Tibial artery (tissue), 4 donors: ENCODE data around the gene ACY1.
A peak's percentile ranks its signal among the peaks of the same experiment; 100 is the strongest.

Experiments used
- DNase-seq, 2 donors: peaks; one replicate each; pipeline ENCODE4 v3.0.0-alpha.2; 2019
- H3K27ac ChIP-seq, 2 donors: fragments of 200-600 bp; sonication (generic) in 1 of 2; 1 replicate in 1 of 2; 2 replicates in 1 of 2; pipeline ENCODE4 v1.5.1; 2018 to 2019; ENCODE audit warnings: mild to moderate bottlenecking in 1 of 2
- H3K27me3 ChIP-seq, 2 donors: fragments of 200-600 bp; sonication (generic) in 1 of 2; one replicate each; pipeline versions ENCODE4 v1.5.1 to v1.6.0; 2016 to 2019
- H3K36me3 ChIP-seq, 3 donors: fragments of 200-600 bp; sonication (generic) in 2 of 3; one replicate each; pipeline ENCODE4 v1.5.1; 2016 to 2019; ENCODE audit warnings: mild to moderate bottlenecking in 2 of 3
- H3K4me1 ChIP-seq, 4 donors: fragments of 200-600 bp; sonication (generic) in 2 of 4; 1 replicate in 3 of 4; 2 replicates in 1 of 4; pipeline ENCODE4 v1.5.1; 2016 to 2019
- H3K4me3 ChIP-seq, 2 donors: fragments of 200-600 bp; sonication (generic) in 1 of 2; 1 replicate in 1 of 2; 2 replicates in 1 of 2; pipeline ENCODE4 v1.5.1; 2018 to 2019; ENCODE audit warnings: mild to moderate bottlenecking in 2 of 2
- H3K9me3 ChIP-seq, 3 donors: fragments of 200-600 bp; sonication (generic) in 1 of 3; one replicate each; pipeline ENCODE4 v1.5.1; 2016 to 2019
- intact Hi-C: fragments of 100-400 bp; cut with DNase I; formaldehyde crosslinking; loops from one replicate; pipeline ENCODE4 v1.15.0; 2023; ENCODE audit warnings: low total_unique reads
- TF ChIP-seq, protein P1 (sequence below), 2 experiments: fragments of 200-600 bp in 1 of 2; fragments of 450-650 bp in 1 of 2; IDR thresholded peaks; one replicate each; pipeline ENCODE4 v1.5.1; 2017 to 2019; ENCODE audit warnings: antibody characterized with exemption in 2 of 2, mild to moderate bottlenecking in 1 of 2, moderate library complexity in 1 of 2

The ACY1 gene

DNA sequence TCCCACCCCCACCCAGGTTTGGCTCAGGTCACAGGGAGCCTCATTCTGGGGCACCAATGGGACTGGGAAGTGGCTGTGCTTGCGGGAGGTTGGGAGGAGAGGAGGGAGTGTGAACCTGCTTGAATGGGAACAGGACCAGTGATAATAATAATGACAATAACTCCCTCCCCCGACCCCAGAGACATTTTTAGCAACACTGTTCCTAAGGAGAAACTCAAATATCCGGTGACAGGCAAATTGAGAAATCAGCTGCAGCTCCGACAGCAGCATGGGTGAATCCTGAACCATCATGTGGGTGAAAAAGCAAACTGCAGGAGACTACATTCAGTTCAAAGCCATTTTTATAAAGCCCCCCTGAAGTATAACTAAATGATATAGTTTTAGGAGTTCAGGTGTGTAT lies 24.0 kb downstream of the ACY1 start:
- peaks cover 0 to 22% (median 19%) of the 10 kb centered on the region in 4 donors for H3K4me1 ChIP-seq
- H3K36me3 ChIP-seq = no peaks in the 10 kb centered on the region
- no peaks in the 10 kb centered on the region for H3K9me3 ChIP-seq
- H3K27me3 ChIP-seq = no peaks in the 10 kb centered on the region
- no peak overlapping the region for H3K27ac ChIP-seq
- H3K4me3 ChIP-seq = no peak overlapping the region
- TF ChIP-seq, protein P1, sequence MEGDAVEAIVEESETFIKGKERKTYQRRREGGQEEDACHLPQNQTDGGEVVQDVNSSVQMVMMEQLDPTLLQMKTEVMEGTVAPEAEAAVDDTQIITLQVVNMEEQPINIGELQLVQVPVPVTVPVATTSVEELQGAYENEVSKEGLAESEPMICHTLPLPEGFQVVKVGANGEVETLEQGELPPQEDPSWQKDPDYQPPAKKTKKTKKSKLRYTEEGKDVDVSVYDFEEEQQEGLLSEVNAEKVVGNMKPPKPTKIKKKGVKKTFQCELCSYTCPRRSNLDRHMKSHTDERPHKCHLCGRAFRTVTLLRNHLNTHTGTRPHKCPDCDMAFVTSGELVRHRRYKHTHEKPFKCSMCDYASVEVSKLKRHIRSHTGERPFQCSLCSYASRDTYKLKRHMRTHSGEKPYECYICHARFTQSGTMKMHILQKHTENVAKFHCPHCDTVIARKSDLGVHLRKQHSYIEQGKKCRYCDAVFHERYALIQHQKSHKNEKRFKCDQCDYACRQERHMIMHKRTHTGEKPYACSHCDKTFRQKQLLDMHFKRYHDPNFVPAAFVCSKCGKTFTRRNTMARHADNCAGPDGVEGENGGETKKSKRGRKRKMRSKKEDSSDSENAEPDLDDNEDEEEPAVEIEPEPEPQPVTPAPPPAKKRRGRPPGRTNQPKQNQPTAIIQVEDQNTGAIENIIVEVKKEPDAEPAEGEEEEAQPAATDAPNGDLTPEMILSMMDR (IDR thresholded peaks at IDR 0.05) = no peak
- DNase-seq = no peak
- intact Hi-C loops = no loop called here

DNA sequence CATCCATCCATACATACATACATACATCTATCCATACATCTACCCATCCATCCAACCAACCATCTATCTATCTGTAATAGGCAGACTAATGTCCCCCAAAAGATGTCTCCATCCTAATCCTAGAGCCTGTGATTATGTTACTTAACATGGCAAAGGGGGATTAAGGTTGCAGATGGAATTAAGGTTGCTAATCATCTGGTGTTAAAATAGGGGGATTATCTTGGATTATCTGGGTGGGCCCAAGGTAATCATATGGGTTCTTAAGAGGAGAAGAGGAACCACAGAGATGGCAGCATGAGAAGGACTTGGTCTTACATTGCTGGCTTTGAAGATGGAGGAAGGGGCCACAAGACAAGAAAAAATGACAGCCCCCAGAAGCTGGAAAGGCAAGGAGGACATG lies 27.1 kb downstream of the ACY1 start:
- intact Hi-C loops = no loop called here
- no peak overlapping the region for H3K27ac ChIP-seq
- TF ChIP-seq, protein P1 (IDR thresholded peaks at IDR 0.05) = no peak
- no peaks in the 10 kb centered on the region for H3K9me3 ChIP-seq
- DNase-seq = no peak
- H3K36me3 ChIP-seq = no peaks in the 10 kb centered on the region
- peaks cover 0 to 16% (median 10%) of the 10 kb centered on the region in 4 donors for H3K4me1 ChIP-seq
- H3K4me3 ChIP-seq = no peak overlapping the region
- H3K27me3 ChIP-seq = no peaks in the 10 kb centered on the region

DNA sequence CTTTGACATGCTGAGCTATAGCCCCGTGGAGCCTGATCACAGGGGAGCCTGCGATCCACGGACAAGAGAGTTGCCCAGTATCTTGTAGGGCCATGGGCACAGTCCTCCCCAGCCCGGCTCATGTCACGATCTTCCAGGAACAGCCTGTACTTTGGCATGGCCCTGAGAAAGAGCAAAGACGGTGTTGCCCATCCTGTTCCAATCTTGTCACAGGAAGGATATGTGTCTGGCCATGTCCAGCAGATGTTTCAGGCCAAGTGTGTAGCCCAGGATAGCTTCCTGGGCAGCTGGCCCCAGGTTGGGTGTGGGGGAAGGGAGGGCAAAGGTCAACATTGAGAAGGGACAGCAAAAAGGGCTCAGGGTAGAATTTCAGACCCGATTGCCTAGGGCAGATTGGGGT lies 29.4 kb downstream of the ACY1 start:
- Histone ChIP-seq H3K4me1 (peaks cover 0 to 28% (median 17%) of the 10 kb centered on the region in 4 donors), H3K36me3 (no peaks in the 10 kb centered on the region), H3K4me3 (no peak overlapping the region), H3K27me3 (no peaks in the 10 kb centered on the region), H3K9me3 (no peaks in the 10 kb centered on the region), H3K27ac (no peak overlapping the region)
- TF ChIP-seq, protein P1 (IDR thresholded peaks at IDR 0.05) = no peak
- intact Hi-C loops = no loop called here
- no peak for DNase-seq

DNA sequence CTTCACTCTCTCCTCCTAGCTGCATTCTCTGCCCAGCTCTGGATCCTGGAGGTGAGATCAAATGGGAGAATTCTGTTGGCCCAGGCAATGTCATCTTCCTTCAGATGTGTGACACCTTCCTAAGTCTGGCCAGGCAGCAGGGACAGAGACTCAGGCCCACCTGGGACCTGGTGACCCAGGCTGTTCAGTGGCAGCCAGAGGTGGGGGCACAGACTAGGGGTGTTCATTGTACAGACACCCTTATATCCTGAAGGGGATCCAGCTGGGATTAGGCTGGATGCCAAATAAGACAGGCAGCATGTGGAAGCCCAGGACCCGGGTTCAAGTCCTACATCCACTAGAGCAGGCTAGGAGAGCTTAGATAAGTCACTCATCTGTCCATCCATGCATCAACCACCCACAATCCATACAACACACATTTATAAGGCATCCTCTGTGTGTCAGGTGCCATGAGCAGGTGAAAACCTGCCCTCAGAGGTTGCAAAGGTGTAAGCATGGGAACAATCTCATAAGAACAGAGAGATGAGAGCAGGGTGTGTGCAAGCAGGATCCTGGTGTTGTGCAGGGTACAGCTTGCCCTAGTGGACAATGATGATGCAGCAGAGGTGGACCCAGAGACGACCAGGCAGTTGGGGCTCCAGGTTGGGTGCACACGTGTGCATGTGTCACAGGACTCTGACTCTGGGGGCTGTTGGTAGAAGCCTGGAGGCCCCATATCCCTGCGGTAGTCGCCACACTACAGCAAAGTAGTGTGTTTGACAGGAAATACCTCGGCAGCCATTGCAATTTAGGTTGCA lies 30.7 kb downstream of the ACY1 start:
- Histone ChIP-seq H3K27ac (no peak overlapping the region), H3K4me1 (peaks cover 0 to 41% (median 28%) of the 10 kb centered on the region in 4 donors)
- intact Hi-C loops = no loop called here

DNA sequence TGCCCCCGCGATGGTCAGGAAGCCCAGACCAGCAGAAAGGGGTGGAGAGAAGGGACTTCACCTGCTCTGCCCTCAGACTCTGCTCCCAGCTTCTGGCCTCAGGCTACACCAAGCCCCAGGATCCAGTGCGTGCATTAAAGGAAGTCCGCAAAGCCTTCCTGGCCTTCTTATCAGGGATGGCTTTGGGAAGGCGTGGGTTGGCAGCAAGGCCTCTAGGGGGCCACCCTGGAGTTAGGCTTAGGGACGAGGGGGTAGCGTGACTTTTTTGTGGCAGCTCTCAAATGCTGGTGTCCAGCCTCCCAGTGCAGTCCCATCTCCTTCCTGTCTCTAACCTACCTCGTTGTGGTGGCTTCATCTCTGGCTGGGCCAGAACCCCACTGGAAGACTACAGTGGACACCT lies 31.3 kb downstream of the ACY1 start:
- H3K27me3 ChIP-seq = no peaks in the 10 kb centered on the region
- no peak overlapping the region for H3K4me3 ChIP-seq
- no peaks in the 10 kb centered on the region for H3K36me3 ChIP-seq
- TF ChIP-seq, protein P1 (IDR thresholded peaks at IDR 0.05) = peak; percentile 5 to 12
- peaks cover 0 to 47% (median 34%) of the 10 kb centered on the region in 4 donors for H3K4me1 ChIP-seq
- no peak for DNase-seq
- intact Hi-C loops = no loop called here
- no peaks in the 10 kb centered on the region for H3K9me3 ChIP-seq
- H3K27ac ChIP-seq = peak overlapping the region in 1 of 2 donors; percentile 1

More for the DNA sequence above, 30.7 kb downstream of the ACY1 start:
- H3K9me3 ChIP-seq = no peaks in the 10 kb centered on the region
- DNase-seq = no peak
- no peaks in the 10 kb centered on the region for H3K36me3 ChIP-seq
- H3K4me3 ChIP-seq = no peak overlapping the region
- H3K27me3 ChIP-seq = no peaks in the 10 kb centered on the region
- TF ChIP-seq, protein P1 (IDR thresholded peaks at IDR 0.05) = no peak
